HG02678 (cell line): Measurements from ENCODE around the gene SUCO.
"Not testable (repeated sequence)": the region's sequence is repeated elsewhere in the genome, so short reads cannot be mapped to it uniquely, and the experiment has no call there.

Source experiments
- ATAC-seq: cut with Tn5 transposase; IDR thresholded peaks from one replicate; pipeline ENCODE4 v1.9.1; 2021; ENCODE audit warnings: mild to moderate bottlenecking, moderate library complexity; ENCODE audit not compliant: unreplicated experiment

The SUCO gene

DNA sequence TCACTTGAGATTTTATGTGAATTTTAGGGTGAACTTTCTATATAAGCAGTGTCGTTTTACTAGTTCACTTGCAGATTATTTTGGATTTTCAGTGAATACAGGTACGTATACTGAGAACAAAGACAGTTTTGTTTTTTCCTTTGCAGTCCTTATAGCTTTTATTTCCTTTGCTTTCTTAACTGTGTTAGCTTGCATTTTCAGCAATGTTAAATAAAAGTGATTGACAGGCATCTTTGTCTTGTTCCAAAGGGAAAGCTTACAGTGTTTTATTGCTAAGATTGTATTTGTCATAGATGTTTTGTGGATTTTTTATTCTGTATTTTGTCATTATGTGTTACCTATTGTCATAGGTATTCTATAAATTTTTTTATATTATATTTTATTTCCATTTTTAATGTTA lies 72.7 kb downstream of the SUCO start:
- no peak for ATAC-seq

DNA sequence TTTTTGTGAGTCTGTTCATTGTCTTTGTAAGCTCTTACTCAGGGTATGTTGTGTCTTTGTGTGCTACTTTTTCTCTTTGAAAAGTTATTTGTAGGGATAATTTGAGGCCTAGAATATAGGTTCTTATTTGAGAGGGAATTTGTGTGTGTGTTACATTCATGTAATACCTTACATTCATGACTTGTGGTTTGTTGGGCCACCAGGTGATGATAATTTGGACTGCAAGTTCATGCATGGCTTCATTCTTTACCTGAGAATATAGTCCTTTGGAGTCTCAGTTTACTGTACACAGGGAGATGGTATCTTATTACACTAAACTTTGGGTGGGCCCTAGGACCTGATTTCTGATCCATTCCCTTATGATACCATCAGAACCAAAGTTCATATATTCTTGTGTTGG lies 74.2 kb downstream of the SUCO start:
- no peak for ATAC-seq

DNA sequence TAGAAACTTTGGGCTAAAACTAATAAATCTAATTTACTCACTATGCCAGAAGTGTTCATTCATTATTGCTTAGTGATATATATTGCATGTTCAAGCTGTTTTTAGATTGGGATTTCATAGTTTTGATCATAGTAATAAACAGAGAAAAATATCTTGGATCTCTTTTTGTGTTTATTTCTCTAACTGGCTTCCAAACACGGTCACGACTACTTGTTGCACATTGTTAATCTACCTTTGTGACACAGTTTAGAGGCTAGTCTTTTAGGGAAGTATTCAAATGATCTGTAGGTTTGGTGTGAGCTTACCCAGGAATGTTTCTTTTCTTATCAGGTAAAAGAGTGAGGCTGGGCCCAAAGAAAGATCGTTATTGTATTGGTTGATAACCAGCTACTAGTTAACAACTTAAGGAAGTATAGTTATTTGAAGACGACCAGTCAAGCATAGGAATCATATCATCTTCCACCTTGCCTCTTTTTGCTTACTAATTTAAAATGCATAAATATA lies 75.2 kb downstream of the SUCO start:
- no peak for ATAC-seq

DNA sequence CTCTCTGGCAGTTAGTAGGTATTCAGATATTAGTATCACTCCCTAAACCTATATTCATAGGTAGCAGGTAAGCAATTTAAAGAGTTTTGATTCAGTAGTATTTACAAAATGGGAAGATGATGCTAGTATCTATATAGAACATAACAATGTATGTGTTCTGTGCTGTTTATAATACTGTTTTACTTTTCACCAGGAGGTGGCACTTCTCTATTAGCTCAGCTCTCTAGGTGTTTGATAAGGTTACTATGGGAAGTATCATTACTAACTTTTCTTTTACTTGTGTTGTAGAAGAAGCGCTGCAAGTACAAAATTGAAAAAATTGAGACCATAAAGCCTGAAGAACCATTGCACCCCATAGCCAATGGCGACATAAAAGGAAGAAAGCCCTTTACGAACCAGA lies 76.6 kb downstream of the SUCO start:
- no peak for ATAC-seq

DNA sequence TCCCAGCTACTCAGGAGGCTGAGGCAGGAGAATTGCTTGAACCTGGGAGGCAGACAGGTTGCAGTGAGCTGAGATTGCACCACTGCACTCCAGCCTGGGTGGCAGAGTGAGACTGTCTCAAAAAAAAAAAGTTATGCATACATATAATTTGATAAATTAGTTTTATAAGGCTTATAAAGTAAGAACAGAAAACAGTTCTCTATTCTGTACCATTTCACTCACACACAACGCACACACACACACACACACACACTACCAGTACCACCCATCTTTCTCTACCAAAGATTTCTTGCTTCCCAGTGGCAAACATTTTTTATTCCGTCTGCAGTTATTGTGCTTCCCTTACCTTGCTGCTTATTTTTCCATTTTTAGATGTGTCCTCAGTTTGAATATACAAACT lies 79.5 kb downstream of the SUCO start:
- no peak for ATAC-seq

DNA sequence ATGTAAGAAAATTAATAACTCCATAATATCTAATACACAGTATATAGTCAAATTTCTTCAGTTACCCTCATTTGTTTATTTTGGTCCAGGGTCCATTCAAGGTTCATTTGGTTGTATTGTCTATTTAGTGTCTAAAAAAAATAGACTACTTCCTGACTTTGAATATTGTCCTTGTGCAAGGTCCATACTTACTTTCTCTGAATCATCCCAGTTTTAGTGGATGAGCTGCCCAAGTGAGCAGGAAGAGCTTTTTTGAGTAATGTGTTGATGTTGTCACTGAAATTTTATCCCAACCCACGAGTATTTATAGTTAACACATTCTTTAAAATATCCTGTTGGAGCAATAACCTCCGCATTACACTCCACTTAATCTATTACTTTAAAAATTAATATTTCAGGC lies 80.3 kb downstream of the SUCO start:
- no peak for ATAC-seq

DNA sequence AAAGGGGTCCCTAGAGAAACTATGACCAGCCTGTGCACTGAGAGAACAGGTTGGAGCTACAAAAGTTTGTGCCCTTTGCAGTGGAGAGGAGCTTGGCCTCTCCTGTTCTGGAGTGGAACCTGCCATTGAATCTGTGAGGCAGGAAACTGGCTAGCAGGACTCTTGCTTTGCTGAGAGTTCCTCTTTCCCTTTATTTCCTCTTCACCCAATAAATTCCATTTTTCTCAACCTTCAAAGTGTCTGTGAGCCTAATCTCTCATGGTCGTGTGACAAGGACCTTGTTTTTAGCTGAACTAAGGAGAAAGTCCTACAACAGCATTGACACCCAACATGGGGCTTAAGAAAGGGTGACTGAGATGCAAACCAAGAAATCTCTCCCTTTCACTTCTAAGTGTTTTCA lies 83.2 kb downstream of the SUCO start:
- ATAC-seq, result no peak

DNA sequence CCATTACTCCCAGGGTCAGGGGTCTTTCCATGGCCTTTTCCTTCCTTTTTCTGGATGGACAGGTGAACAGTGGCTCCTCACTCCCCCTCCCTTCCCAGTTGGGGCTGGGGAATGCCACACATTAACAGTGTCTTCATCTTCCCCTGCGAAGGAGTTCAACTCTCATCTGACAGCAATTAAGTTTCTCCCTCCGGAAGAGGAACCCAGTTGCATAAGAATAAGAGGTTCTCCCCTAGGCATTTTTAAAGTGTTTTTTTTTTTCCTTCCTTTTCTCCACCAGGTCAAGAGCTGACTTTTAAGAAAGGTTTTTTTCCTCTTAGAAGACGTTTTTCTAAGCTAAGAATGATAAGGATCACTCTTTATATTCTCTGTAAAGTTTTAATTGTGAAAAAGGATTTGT lies 83.7 kb downstream of the SUCO start:
- ATAC-seq, result no peak

DNA sequence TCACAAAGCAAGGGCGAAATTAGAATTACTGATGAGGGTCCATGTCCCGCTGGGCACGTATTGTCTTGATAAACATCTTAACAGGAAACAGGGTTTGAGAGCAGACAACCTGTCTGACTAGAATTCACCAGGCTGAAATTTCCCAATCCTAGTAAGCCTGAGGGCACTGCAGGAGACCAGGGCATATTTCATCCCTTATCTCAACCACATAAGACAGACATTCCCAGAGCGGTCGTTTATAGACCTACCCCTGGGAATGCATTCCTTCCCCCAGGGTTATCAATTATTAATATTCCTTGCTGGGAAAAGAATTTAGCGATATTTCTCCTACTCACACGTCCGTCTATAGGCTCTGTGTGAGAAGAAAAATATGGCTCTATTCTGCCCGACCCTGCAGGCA lies 87.7 kb downstream of the SUCO start:
- not testable (repeated sequence) for ATAC-seq

DNA sequence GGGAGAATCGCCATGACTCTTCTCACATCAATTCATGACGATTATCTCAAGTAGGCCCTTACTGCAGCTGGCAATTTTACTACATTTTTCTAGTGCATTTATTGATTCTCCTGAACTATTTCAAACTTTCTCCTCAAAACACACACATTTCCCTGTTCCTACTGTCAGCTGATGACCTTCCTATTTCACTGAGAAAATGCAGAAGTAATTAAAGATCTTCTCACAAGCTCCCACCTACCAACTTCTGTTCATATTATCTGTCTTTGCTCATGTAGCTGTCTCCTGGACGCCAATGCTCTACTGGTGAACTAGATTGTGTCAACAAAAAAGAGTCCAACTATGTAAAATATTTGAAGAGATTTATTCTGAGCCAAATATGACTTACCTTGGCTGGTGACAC lies 89.6 kb downstream of the SUCO start:
- ATAC-seq, result no peak

DNA sequence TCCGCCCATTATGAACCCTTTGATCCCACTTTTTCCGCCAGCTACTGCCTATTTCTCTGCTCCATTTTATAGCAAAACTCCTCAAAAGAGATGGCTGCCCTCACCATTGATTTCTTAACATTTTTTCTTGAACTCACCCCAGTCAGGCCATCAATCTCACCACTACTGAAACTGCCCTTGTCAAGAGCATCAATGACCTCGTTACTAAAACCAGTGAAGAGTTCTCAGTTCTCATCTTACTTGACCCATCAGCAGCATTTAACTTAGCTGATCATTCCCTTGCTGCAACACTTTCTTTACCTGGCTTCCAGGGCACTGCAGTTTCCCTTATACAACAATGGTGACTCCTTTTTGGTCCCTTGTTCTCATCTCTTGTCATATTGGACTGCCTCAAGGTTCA lies 90.8 kb downstream of the SUCO start:
- ATAC-seq, result no peak

DNA sequence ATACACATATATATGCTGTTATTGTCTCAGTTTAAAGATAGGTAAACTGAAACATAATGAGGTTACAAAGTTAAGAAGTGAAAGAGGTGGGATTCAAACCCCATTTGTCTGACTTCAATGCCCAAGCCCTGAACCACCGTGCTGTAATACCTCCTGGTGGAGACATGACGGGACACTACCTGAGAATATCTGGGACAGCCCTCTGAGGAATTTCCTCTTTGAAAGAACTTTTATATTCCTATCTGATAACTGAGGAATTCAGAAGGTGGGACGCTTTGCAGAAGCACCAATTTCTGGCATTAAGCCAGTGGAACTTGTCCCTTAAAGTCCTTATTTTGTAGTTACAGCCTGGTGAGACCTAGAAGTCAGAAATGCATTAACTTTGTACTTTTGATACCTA lies 93.9 kb downstream of the SUCO start:
- ATAC-seq, result no peak

DNA sequence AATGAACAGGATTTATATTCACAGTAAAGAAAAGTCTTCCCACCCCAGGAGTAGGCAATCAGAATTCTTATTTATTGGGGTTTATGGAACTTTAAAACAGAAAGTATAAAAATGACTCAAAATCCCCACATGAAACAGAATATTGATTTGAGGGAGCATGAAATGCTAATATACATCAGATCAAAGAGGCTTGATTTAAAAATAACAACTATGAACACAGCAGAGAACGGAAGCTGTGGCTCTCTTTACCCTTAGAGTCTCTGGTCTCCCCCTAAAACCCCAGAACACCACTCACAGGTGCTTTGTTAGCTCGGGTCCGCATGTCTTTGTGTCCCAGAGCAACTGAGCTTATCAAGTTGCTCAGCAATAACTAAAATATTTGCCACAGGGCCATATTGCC lies 94.8 kb downstream of the SUCO start:
- ATAC-seq, result no peak

DNA sequence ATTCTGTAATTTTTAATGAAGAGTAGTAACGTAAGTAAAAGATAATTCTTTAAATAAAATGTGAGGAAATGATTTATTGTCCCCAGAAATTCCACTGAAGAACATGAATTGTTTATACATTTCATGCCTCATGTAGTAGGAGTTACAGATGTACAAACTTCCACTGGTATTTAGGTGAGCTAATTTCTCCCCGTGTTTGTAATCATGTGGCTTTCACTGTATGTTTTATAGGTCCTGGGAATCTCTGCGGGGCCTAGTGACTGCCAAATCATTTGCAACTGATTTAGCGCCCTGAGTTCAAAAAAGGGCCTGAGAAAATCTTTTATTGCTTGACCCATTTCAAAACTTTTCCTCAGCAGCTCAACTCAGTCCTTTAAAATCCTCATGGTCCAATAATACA lies 95.5 kb downstream of the SUCO start:
- no peak for ATAC-seq

DNA sequence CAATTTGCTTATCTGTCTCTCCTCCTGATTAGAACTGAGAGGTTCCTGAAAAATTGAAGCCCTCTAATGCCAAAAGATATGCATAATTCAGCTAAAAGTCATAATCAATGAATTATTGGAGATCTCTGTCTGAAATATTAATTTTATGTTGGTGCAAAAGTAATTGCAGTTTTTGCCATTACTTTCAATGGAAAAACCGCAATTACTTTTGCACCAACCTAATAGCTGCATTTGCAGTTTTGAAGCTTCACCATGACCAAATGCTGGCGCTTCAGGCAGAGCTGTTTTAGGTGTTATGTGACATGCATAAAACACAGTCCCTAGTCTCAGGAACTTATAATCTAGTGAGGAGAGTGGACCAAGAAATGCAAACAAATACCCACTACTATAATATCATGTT lies 96.2 kb downstream of the SUCO start:
- no peak for ATAC-seq

DNA sequence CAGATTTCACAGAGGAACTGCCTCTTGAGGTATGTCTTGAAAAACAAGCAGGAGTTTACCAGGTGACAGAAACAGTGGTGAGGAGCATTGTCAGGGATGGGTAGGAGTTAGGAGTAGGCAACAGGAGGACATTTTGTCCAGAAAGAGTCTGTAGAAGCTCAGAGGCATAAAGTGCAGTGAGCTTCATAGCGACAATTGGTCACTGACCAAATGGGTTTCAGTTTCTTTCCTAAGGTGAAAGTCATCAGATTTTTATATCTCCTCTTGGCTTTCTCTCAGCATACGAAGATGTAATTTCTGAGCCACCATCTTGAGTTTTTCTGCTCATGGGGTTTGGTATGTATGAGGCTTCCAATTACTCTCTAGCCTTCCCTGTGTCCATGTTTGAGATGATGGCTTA lies 96.7 kb downstream of the SUCO start:
- no peak for ATAC-seq

DNA sequence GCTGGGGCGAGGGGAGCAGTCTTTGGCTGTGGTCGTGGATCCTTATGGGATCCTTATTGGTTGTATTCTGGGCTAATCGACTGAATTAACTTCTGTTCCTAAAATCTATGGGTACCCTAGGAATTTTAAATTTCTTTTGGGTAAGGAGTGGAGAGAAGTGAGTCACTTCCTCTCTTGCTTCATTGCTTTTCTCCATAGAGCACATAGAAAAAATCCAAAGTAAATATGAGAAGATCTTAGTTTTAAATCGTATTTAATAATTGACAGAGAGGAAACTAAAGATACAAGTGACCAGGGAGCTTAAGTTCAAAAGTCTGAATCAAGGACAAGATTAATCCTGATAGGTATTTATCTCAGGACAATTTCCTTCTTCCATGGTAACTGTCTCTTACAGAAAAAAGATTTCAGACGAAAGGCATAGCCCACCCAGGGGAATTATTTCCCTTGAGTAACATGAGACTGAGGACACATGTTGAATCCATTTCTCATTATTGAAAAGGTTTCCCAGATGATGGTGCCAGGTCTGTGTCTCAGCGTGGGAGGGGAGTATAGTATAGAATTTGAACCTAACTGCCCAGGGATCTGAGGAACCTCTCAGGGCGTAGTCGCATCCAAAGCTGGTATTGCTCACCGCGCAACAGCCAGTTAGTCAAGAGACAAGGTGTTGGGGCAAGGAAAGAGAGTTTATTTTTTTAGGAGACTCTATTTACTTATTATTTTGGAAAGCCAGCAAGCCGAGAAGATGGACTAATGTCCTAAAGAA lies 97.3 kb downstream of the SUCO start:
- no peak for ATAC-seq

DNA sequence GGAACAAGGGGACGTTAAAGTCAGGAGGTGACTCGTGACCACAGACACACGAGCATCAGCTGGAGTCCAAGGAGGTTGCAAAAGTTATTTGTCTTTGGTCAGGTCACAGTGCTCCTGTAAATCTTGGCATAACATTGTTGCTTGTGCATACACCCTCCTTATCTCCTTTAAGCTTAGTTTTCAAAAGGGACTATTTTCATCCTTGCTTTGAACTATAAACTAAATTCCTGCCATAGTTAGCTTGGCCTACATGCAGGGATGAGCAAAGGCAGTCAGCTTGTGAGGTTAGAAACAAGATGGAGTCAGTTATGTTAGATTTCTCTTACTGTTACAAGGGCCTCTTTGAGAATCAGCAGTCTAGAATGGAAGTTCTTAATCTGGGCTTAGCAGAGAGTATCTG lies 97.9 kb downstream of the SUCO start:
- ATAC-seq, result no peak

DNA sequence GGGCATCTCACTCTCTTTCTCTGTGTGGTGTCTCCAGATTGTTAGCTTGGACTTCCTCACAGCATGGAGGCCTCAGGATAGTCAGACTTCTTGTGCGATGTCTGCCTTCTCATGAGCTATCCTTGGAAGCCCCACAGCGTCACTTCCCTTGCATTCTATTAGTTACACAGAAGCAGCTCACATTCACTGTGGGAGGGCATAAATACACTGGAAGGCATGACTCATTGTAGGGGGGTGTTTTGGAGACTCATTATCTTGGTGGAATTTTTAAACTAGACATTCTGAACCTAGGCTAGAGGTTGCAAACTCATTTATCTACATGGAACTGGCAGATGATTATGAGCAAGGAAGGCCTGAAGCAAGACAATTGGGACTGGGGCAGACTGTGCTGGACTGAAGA lies 104.6 kb downstream of the SUCO start:
- ATAC-seq, result no peak

DNA sequence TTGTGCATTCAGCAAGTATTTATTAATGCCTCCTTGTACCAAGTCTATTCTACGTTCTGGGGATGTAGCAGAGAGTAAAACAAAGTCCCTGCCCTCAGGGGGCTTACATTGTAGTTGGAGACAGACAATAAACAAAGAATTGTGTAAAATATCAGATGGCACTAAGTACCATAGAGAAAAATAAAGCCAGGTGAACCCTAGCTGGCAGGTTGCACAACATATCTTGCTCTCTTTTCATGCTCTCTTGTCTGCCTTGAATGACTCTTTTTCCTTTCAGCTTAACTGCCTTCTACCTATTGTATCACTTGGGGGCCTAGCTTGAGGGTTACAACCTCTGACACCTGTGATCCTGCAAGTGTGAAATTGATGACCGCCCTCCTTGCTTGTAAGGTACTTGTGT lies 105.3 kb downstream of the SUCO start:
- ATAC-seq, result no peak

DNA sequence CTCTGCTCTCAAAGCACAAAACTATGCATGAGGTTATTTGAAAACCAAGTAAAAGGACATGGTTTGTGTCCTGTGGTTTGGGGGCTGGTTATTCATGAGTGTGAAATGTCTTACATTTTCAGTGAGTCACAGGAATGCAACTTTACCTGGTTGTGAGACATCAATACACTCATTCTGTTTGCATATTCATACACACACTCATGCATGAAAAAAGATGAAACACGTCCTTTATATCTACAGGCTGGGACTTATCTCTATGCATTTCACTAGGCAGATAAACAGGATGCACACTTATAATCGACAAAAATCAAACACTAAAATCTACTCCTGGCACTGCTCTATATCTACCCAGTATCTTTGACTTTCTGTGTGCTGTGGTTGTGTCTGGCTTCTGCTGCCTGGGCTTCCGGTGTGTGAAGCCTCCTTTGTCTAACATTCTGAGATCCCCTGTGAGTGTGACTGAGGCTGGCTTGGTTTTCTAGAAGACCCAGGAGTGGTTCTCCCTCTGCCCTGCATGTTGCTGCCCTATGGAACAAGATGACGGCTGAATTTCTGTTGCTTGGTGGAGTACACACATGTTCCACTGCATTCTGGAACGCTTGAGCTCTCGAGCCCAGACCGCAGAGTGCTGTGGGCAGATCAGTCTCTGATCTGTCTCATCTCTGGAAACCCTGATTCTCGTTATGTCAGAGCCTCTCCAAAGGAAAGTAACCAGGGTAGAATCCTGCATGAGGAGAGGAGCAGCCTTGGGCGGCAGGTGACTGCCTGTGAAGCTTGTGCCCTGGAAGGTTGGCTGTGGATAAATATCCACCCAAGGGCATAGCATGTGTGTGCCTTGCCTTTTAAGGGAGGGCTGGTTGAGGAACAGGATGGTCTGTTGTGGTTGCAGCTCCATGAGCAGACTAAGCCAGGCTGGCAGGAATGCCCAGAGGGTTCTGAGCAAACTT lies 106.2 kb downstream of the SUCO start:
- ATAC-seq, result no peak

DNA sequence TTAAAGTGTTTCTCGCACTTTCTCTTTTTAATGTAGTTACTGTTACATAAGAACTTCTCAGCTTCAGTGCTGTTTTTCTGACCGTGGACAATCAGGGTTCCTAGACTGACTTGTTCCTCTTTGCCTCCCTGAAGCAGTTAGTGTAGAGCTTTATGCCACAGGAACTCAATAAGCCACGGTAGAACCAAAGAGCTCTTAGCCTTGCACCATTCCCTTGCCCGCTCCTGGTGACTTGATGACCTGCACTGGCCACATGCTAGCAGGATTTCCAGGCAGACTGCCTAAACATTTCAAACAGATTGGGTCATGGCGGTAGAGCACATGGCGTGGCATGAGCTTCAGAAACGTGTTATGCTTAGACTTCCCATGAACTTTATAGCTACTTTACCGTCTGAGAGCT lies 107.2 kb downstream of the SUCO start:
- ATAC-seq, result no peak
